Astrocyte of the spinal cord (primary cell): Measurements from ENCODE around the gene SMG9.
A peak's percentile ranks its signal among the peaks of the same experiment; 100 is the strongest.

ENCODE experiments used
- DNase-seq: peaks from one replicate; pipeline ENCODE4 v3.0.0; 2011; ENCODE audit warnings: low read depth, low spot score
- H3K4me3 ChIP-seq: 2 replicates; pipeline ENCODE4 v1.5.1; 2011; ENCODE audit warnings: low read depth, mild to moderate bottlenecking, low read length, moderate library complexity
- CTCF ChIP-seq: IDR thresholded peaks from 2 replicates; pipeline ENCODE4 v1.5.1; 2012; ENCODE audit warnings: low read depth, mild to moderate bottlenecking, low read length, inconsistent platforms
- in situ Hi-C: cut with HindIII; loops from 2 replicates; pipeline ENCODE4 v1.10.0; 2017; ENCODE audit warnings: low sequenced_read_pairs

Gene SMG9

GRCh38 chr19:43721469-43722048 is 33.2 kb downstream of the SMG9 start:
- H3K4me3 ChIP-seq = no peak overlapping the region
- no peak for DNase-seq
- in situ Hi-C loops = no loop called here
- no peak for TF ChIP-seq CTCF

- peak; percentile 56 for DNase-seq
- in situ Hi-C loops = no loop called here
- TF ChIP-seq CTCF = no peak
- H3K4me3 ChIP-seq = no peak overlapping the region
Observed at GRCh38 chr19:43720936-43721335, 33.8 kb downstream of the SMG9 start.

- DNase-seq = no peak
- in situ Hi-C loops = no loop called here
- H3K4me3 ChIP-seq = no peak overlapping the region
- TF ChIP-seq CTCF = no peak
Observed at GRCh38 chr19:43719918-43720317, 34.8 kb downstream of the SMG9 start.

- no peak for TF ChIP-seq CTCF
- in situ Hi-C loops = no loop called here
- H3K4me3 ChIP-seq = no peak overlapping the region
- no peak for DNase-seq
Observed at GRCh38 chr19:43719378-43719868, 35.3 kb downstream of the SMG9 start.

- no peak for DNase-seq
- in situ Hi-C loops = no loop called here
- H3K4me3 ChIP-seq = no peak overlapping the region
- no peak for TF ChIP-seq CTCF
Observed at GRCh38 chr19:43718627-43719377, 36.0 kb downstream of the SMG9 start.

GRCh38 chr19:43715776-43716175 is 39.0 kb downstream of the SMG9 start, which contains the start of gene IRGC:
Gene IRGC, plus strand, starts transcription at chr19:43716076. Its CDS starts 2,483 bp downstream, at chr19:43718559.
- DNase-seq = no peak
- in situ Hi-C loops = no loop called here
- no peak within 1 kb of the TSS for H3K4me3 ChIP-seq
- TF ChIP-seq CTCF = no peak
